Embryonic facial prominence (tissue), 1 donor: ENCODE results near the gene CNTN2.

ENCODE experiments used
- DNase-seq: peaks from one replicate; pipeline ENCODE4 v3.0.0-alpha.2; 2016; ENCODE audit errors: extremely low spot score

Gene CNTN2

DNA sequence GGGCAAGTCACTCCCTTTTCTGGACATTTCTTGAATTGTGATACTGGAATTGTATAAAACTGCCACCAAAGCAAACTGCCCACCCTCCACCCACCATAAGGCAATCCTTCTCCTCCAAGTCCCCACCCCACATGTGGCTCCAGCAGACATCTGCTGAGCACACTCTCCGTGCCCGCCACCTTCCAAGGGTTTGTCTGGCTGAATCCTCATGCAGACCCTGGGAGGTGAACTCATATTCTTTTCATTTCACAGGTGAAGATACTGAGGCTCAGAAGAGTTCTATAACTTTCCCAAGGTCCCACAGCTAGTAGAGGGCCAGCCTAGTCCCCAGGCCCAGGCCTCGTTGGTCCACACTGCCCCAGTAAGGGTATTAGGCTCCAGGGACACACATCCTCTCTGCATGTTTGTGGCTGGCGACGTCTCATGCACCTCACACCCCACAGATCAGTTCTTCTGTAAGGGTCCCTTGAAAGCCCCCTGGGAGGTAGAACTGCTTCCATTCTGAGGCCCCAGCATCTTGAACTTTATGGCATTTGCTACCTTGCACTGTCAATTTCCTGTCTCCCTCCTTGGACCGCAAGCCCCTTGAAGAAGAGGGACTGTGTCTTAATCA lies 14.1 kb downstream of the CNTN2 start:
- DNase-seq: no peak

DNA sequence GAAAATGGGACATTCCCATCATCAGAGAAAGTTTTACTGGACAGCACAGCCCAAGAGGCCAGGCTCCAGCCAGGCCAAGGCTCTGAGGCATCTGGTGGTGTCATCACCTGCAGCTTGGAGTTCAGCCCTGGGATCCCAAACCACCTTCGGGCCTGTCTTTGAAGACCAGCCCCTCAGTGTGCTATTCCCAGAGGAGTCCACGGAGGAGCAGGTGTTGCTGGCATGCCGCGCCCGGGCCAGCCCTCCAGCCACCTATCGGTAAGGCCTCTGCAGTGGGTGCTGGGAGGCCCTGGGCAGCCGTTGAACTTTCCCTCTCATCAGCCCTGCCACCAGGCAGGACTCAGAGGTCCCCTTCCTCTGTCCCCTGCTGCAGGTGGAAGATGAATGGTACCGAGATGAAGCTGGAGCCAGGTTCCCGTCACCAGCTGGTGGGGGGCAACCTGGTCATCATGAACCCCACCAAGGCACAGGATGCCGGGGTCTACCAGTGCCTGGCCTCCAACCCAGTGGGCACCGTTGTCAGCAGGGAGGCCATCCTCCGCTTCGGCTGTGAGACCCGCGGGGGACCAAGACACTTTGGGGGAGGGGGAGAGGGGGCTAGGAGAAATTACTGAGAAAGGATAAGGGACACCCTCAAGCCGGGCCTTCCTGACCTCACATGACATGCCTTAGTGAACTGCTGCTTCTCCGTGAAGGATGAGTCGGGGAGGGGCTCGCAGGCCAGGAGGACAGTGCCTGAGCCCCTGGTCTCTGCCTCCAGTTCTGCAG lies 15.0 kb downstream of the CNTN2 start:
- no peak for DNase-seq

DNA sequence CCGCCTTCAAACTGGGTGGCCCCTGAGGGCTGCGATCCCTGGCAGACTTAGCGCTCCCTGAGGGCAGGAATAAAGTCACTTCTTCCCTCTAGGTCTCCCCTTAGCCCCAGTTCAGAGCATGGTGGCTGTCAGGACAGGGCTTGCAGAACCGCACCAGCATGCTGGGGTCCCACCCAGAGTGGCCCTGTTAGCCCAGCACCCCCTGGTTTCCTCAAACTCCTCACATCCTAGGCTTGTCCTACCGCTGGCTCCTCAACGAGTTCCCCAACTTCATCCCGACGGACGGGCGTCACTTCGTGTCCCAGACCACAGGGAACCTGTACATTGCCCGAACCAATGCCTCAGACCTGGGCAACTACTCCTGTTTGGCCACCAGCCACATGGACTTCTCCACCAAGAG lies 15.8 kb downstream of the CNTN2 start:
- no peak for DNase-seq

DNA sequence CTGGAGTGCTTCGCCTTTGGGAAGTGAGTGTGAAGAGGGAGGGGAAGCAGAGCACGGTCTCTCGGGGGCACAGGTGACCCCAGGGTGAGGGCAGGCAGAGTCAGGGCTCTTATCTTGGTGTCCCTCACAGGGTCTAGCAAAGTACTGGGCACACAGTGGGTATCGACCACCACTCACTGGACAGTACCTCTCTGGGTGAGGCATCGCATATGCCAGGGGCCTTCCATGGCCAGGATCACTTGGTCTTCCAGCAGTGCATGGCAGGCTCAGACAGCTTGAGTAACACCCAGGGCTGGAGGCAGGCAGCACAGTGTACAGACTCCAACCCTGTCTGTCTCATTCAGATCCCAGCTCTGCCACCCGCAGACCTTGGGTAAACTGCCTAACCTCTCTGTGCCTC lies 16.6 kb downstream of the CNTN2 start:
- DNase-seq: no peak

DNA sequence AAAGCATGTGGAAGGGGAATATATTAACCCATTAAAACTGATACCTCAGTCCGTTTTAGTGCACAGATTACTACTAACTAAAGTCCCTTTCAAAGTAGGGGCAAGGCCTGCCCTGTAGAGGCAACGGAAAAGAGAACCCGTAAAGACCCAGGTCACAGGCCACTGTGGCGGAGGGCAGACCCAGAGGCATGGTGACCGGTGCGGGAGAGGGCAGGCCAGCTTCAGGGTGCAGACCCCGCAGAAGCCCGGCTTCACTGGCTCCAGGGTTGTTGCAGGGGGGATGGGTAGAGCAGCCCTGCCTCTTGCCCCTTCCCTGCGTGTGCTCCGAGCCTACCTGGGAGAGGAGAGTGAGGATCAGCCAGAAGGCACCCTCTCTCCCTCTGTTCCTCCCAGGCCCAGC lies 17.7 kb downstream of the CNTN2 start:
- no peak for DNase-seq

DNA sequence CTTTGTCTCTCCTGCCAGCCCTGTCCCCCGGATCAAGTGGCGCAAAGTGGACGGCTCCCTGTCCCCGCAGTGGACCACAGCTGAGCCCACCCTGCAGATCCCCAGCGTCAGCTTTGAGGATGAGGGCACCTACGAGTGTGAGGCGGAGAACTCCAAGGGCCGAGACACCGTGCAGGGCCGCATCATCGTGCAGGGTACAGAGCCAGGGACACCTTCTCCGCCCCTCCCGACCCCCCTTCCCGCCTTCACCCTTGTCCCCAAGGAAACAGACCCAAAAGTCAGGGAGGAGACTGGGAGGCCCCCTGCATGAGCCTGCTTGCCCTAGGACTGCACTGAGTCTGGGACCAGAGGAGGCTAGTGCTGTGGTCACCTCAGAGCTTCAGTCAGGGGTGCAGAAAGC lies 18.2 kb downstream of the CNTN2 start:
- no peak for DNase-seq

DNA sequence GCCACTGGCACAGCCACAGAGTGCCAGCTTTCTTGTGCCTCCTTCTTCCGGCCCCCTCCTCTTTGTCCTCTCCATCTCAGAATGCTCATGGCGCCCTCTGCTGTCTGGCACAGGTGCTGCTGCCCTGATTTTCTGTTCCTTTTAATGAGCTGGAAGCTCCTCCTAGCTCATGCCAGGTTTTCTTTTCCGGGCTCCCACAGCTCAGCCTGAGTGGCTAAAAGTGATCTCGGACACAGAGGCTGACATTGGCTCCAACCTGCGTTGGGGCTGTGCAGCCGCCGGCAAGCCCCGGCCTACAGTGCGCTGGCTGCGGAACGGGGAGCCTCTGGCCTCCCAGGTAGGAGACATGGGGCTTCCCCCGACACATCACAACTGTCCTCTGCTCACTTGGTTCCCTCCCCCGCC lies 18.7 kb downstream of the CNTN2 start:
- peak; percentile 70 for DNase-seq

DNA sequence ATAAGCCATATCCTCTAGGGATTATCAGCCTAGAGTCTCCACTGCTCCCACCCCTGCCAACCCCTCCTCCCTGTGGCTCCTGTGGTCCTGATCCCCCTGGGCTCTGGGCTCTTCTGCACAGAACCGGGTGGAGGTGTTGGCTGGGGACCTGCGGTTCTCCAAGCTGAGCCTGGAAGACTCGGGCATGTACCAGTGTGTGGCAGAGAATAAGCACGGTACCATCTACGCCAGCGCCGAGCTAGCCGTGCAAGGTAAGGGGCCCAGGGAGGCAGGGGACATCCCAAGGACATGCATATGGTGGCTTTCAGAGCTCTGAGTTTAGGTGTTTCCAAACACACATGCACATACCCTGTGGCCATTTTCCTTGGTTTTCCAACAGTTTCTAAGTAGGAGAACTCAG lies 19.3 kb downstream of the CNTN2 start:
- no peak for DNase-seq

DNA sequence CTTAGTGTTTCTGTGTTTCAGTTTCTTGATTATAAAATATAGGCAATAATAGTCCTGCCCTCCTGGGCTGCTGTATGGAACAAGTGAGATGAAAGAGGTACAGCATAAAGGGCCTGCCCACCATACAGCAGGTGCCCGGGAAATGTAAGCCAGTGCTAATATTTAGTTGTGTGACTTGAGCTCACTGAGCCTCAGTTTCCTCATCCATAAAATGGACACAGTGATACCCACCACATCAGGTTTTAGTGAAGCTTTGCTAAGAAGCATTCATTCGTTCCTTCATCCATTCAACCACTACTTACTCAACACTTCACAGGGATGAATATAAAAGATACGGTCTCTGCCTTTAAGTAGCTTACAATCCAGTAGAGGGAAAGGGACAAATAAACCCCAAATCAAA lies 19.9 kb downstream of the CNTN2 start:
- DNase-seq: no peak

DNA sequence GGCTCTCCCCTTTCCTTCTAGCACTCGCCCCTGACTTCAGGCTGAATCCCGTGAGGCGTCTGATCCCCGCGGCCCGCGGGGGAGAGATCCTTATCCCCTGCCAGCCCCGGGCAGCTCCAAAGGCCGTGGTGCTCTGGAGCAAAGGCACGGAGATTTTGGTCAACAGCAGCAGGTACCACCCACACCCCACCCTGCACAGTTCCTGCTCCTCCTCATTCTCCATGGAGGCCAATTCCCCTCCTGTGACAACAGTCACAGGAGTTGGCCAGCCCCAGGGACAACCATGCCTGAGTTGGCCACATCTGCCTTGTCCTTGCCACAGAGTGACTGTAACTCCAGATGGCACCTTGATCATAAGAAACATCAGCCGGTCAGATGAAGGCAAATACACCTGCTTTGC lies 21.3 kb downstream of the CNTN2 start:
- no peak for DNase-seq

DNA sequence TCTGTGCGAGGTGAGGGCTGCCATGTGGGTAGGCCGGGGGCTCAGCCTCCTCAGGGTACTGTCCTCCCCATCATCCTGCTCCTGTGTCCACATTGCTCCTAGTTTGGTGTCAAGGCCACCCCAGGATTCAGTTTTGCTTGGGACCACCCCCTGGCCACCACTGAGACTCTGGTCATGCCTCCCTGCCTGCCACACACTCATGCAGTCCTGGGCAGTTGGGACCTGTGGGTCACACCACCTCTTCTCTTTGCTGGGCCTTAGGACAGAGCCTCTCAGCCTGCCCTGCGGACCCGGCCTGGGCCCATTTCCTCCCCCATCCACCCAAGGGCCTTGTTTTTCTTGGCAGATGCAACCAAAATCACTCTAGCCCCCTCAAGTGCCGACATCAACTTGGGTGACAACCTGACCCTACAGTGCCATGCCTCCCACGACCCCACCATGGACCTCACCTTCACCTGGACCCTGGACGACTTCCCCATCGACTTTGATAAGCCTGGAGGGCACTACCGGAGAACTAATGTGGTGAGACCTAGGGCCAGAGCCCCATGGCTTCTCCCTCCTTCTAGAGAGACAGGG lies 21.8 kb downstream of the CNTN2 start:
- DNase-seq: no peak

DNA sequence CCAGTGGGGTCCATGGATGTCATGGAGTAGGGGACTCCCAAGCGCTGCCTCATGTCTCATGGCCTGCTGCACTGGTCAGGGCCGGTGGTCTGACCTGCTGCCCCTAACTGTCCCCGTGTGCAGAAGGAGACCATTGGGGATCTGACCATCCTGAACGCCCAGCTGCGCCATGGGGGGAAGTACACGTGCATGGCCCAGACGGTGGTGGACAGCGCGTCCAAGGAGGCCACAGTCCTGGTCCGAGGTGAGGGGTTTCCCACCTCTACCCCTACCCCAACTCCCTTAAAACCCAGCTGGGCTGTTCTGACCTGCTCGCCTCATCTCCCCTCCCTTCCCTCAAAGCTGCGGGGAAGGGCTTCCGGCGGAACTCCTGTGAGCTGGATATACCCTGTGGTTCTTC lies 22.7 kb downstream of the CNTN2 start:
- DNase-seq: no peak

DNA sequence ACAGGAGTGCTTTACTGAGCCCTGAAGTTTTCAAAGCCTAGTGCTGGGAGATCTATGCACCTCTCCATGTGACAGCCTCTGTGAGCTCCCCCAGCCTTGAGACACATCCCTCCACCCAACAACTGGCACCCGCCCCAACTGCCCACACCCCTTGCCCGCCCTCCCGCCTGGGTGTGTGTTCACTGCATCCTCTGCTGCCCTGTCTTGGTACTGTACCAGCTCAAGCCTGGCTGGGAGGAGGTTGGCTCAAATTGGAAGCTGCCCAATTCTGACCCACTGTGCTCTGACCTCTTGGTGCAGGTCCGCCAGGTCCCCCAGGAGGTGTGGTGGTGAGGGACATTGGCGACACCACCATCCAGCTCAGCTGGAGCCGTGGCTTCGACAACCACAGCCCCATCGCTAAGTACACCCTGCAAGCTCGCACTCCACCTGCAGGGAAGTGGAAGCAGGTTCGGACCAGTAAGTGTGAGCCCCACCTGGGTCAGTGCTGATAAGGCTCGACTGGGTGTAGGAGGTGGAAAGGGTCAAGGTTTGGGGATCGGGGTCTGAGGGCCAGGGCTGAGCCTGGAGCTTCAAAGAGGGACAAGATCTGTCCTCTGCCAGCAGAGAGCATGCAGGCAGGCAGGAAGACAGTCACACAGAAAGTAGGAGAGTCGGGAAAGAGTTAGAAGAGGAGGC lies 23.3 kb downstream of the CNTN2 start:
- DNase-seq: no peak

DNA sequence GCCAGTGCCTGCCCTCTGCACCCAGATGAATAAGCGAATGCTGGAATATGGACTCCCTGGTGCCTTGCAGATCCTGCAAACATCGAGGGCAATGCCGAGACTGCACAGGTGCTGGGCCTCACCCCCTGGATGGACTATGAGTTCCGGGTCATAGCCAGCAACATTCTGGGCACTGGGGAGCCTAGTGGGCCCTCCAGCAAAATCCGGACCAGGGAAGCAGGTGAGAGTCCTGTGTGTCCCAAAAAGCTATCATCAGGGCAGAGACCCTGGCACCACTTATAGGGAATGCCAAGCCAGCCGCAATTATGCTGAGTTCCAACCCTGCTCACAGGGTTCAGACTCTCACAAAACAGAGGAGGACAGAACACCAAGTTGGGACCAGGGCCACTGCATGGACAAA lies 24.0 kb downstream of the CNTN2 start:
- no peak for DNase-seq

DNA sequence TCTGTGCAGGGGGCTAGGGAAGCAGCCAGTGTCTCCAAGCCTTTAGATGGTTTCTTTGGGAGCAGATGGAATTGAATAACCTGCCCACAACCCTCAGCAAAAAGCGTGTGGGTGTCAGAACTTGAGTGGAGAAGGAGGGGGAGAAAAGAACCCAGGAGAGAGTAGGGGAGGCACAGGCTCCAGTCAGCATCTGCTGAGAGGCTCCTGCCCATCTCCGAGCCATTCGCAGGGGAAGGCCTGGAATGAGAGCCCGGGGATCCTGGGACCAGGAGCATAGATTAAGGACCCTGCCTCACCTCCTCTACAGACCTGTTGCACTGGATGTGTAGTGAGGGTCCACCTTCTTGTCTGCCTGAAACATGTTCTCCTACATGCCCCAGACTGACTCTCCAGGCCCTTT lies 25.0 kb downstream of the CNTN2 start:
- no peak for DNase-seq

DNA sequence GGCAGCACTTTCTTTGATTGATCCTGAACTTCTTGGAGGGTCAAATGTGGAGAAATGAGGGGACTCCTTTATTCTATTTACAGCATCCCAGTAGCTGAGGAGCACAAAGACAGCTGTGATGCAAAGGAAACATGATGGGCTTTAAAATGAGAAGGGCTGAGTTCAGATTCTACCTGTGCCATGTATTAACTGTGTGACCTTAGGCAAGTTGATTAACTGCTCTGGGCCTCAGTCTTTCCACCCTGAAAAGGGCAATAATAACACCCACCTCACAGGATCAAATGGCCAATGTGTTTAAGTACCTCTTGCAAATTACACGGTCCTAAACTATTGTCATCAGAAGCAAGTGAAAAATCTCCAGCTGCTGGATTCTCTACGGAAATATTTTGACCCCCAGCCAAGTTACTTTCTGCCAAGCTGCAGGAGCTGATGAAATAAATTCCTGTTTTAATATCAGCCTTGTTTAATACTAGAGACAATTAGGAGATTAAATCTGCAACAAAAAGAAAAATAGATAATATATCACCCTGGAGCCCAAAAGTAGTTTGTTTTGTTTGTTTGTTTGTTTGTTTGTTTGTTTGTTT lies 25.5 kb downstream of the CNTN2 start:
- no peak for DNase-seq

DNA sequence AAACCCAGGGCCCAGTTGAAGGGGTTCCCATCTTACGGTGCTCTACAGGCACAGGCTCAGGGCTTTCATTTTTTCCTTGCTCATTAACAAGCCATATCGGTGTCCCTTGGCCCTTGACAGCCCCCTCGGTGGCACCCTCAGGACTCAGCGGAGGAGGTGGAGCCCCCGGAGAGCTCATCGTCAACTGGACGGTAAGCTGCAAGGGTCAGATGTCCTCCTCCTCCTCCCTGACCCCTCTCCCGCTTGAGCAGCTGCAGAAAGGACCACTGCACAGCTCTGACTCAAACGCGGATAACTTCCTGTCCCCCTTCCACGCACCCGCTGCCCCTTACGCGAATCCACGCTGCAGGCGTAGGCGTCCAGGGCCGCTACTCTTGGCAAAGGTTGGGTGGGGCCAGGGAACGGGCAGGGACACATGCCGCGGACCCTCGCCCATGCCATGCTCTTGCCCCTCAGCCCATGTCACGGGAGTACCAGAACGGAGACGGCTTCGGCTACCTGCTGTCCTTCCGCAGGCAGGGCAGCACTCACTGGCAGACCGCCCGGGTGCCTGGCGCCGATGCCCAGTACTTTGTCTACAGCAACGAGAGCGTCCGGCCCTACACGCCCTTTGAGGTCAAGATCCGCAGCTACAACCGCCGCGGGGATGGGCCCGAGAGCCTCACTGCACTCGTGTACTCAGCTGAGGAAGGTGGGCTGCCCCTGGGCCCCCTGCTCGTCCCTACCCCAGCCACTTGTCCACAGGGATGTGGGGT lies 26.5 kb downstream of the CNTN2 start:
- DNase-seq: no peak

DNA sequence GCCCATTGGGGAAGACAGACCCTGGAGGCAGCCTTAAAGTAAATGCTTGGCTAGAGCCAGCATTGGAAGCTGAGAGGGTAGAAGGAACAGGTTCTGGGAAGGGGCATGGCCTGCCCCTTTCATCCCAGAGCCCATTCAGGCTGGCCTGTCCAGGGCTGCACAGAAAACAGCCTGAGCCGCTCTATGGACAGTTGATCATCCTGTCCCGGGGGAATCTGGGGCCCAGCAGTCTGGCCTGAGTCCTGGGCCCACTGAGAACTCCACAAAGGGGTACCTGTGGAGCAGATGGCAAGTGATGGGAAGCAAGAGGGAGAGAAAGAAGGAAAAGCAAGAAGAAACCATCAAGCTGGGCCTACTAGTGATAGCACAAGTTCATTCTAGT lies 28.0 kb downstream of the CNTN2 start:
- DNase-seq: no peak

DNA sequence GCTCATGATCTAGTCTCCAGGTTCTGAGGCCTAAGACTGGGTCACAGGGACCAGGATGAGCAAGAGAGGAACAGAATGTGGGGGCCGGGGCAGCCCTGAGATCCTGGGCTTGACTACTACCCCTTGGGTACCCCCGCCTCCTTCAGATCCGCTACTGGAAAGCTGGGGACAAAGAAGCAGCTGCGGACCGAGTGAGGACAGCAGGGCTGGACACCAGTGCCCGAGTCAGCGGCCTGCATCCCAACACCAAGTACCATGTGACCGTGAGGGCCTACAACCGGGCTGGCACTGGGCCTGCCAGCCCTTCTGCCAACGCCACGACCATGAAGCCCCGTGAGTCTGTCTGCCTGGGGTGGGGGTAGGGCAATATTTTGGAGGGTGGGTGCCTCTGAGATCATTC lies 28.8 kb downstream of the CNTN2 start:
- no peak for DNase-seq

DNA sequence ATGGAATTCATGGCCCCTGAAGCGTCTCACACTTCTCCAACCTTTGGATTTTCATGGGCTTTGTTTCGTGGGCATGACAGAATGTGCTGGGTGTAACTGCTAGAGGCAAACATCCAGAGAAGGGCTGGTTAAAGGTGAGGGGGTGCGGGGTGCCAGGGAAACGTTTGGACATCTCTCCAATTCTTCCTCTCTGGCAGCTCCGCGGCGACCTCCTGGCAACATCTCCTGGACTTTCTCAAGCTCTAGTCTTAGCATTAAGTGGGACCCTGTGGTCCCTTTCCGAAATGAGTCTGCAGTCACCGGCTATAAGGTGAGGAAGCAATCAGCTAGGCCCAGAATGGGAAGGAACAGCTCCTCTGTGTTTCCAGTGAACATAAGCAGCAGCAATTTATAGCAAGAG lies 29.3 kb downstream of the CNTN2 start:
- DNase-seq: no peak

DNA sequence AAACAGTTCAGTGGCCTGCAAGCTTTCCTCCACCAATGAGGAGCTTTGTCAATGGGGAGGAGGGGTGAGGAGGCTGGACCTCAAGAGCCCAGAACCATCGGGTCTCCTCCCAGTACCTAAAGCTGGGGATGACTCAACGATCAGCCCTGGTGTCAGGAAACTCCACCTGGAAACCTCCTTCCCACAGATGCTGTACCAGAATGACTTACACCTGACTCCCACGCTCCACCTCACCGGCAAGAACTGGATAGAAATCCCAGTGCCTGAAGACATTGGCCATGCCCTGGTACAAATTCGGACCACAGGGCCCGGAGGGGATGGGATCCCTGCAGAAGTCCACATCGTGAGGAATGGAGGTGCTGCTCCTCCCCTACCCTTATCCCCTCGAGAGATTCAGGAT lies 29.9 kb downstream of the CNTN2 start:
- no peak for DNase-seq

DNA sequence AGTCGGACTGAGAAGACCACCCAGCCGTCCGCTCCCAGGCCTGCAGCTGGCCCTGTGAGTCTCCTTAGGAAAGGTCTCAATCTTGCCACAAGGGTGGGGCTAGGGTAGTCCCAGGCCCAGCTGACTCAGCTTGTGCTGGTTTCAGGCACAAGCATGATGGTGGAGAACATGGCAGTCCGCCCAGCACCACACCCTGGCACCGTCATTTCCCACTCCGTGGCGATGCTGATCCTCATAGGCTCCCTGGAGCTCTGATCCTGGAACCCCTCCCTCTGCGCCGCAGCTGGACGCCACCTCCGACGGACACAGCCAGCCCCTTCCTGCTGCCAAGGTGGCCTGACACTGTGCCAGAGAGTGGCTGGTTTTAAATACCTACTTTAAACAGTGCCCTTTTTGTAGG lies 30.5 kb downstream of the CNTN2 start:
- no peak for DNase-seq
